ENCODE data around the gene NFKBIL1.

The NFKBIL1 gene

DNA sequence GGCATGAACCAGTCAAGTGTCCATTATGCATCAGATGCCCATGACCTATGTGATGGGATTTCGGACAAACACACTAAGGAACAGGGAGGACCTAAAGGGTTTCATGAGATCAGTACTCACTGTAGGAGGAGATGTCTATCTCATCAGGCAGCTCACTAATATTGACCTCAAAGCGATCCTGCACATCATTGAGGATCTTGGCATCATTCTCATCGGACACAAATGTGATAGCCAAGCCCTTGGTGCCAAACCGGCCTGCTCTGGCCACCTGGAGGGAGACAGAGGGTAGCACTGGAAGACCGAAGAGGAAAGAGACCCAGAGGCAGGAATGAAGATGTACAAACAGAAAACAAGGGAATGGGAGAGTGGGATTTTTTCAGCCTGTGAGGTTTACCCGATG lies 16.7 kb upstream of the NFKBIL1 start:
- ChIA-PET CTCF (no interaction called here), POLR2A (ENCODE audit: low non-redundant PET) (interaction anchor here (0.5 kb wide), 1 partner anchor 141 kb away, joined by 3 read pairs; no protein-coding TSS in a partner anchor)
- H3K27ac ChIP-seq = no peak overlapping the region
- TF ChIP-seq, protein P1, sequence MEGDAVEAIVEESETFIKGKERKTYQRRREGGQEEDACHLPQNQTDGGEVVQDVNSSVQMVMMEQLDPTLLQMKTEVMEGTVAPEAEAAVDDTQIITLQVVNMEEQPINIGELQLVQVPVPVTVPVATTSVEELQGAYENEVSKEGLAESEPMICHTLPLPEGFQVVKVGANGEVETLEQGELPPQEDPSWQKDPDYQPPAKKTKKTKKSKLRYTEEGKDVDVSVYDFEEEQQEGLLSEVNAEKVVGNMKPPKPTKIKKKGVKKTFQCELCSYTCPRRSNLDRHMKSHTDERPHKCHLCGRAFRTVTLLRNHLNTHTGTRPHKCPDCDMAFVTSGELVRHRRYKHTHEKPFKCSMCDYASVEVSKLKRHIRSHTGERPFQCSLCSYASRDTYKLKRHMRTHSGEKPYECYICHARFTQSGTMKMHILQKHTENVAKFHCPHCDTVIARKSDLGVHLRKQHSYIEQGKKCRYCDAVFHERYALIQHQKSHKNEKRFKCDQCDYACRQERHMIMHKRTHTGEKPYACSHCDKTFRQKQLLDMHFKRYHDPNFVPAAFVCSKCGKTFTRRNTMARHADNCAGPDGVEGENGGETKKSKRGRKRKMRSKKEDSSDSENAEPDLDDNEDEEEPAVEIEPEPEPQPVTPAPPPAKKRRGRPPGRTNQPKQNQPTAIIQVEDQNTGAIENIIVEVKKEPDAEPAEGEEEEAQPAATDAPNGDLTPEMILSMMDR (conservative IDR thresholded peaks at IDR 0.05; ENCODE audit: low read depth) = no peak
- no peak for DNase-seq (ENCODE audit: low spot score)

DNA sequence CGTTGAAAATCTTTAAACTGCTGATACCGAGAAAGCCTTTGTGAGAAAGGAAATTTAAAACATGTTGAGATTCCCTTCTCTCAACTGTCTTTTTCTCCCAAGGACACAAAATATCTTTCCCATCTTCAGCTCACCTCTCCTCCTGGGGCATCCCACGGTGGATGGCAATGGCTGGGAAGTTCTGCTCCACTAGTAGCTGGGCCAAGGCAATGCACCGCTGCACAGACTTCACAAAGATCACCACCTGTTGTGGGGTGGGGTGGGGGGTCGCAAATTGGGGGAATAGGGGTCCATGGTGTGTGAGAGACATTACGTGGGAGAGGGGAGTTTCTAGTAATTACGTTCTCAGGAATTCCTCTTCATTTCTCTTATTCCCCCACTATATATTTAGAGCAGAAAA lies 16.2 kb upstream of the NFKBIL1 start:
- TF ChIP-seq, protein P1 (conservative IDR thresholded peaks at IDR 0.05; ENCODE audit: low read depth) = no peak
- DNase-seq (ENCODE audit: low spot score) = no peak
- H3K27ac ChIP-seq = no peak overlapping the region
- POLR2A ChIA-PET (ENCODE audit: low non-redundant PET) = interaction anchor here (0.5 kb wide), 1 partner anchor 141 kb away, joined by 3 read pairs; no protein-coding TSS in a partner anchor
- CTCF ChIA-PET = interaction anchor here (0.6 kb wide), 1 partner anchor 9 kb away, joined by 5 read pairs; no protein-coding TSS in a partner anchor

DNA sequence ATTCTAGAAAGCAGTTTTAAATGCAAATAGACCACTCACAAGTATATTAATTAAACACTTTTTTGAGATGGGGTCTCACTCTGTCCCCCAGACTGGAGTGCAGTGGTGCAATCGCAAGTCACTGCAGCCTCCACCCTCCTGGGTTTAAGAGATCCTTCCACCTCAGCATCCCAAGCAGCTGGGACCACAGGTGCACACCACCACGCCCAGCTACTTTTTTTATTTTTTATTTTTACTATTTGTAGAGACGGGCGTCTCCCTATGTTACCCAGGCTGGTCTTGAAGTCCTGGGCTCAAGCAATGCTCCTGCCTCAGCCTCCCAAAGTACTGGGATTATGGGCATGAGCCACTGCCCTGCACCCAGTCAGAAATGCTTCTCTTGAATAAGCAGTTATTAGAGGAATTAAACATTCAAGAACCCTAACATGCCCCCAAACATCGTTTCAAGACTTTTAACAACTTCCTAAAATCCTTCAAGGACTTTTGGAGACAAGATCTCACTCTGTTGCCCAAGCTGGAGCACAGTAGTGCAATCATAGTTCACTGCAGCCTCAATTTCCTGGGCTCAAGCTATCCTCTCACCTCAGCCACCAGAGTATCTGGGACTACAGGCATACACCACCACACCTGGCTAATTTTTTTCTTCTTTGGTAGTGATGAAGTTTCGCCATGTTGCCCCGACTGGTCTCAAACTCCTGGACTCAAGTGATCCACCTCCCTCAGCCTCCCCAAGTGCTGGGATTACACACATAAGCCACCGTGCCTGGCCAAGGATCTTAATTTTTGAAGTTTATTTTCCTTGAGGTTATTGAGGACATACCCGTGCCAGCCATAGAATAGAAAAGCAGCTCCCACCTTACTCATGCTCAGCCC lies 15.4 kb upstream of the NFKBIL1 start:
- CTCF ChIA-PET = interaction anchor here (0.5 to 0.6 kb wide), 3 partner anchors 10 to 68 kb away, joined by 3 to 5 read pairs (median 3); partner anchors contain the start of gene DDX39B

DNA sequence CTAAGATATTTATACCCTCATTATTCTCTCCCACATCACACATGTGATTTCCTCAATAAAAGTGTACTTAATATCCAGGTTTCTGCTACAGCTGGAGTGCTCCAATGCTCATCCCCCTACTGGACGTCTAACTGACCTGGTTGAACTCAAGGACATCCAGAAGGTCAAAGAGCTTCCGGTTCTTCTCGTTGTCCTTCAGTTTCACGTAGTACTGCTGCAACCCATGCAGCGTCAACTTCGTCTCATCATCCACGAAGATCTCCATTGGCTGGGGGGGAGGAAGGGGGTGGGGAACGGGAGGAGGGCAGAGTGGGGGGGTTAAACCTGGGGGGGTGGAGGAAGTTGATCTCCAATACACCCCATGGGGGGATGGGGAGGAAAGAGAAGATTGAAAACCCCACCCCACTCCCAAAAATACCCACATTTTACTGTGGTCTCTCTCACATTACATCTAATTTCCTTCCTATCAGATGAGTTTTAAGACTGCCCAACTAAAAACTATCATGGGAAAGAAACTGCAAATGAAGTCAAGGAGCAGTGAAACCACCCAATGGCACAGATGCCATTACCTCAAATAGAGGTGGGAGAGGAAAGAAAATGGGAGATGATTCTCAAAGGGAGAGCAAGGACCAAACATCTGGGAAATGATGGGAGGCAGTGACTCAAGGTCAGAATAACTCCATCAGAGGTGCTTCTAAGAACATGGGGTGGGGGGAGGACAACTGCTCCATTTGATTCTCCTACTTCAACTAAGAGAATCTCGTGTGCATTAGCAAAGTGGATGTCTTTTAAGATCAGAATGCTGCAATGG lies 14.6 kb upstream of the NFKBIL1 start:
- DNase-seq (ENCODE audit: low spot score) = no peak
- no peak overlapping the region for H3K27ac ChIP-seq
- POLR2A ChIA-PET (ENCODE audit: low non-redundant PET) = no interaction called here
- CTCF ChIA-PET = interaction anchor here (0.5 to 0.6 kb wide), 2 partner anchors 9 to 69 kb away, joined by 3 read pairs; partner anchors contain the start of gene DDX39B
- TF ChIP-seq, protein P1 (conservative IDR thresholded peaks at IDR 0.05; ENCODE audit: low read depth) = no peak

More for the DNA sequence above, 15.4 kb upstream of the NFKBIL1 start:
- TF ChIP-seq, protein P1 (conservative IDR thresholded peaks at IDR 0.05; ENCODE audit: low read depth) = no peak
- no peak for DNase-seq (ENCODE audit: low spot score)
- POLR2A ChIA-PET (ENCODE audit: low non-redundant PET) = no interaction called here
- H3K27ac ChIP-seq = no peak overlapping the region

DNA sequence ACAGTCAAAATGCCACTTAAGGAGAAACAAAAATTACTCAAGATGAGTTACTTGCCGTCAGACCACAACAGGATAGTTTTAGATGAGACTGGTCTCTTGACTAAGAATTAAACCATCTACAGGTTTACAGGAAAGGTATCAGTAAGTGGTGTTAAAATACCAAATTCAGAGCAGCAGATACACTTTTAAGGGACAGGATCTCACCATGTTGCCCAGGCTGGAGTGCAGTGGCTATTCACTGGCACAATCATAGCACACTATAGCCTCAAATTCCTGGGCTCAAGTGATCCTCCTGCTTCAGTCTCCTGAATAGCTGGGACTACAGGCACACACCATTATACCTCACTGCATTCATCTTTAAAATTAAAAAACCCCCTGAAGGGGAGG lies 14.0 kb upstream of the NFKBIL1 start:
- TF ChIP-seq, protein P1 (conservative IDR thresholded peaks at IDR 0.05; ENCODE audit: low read depth) = no peak
- no peak overlapping the region for H3K27ac ChIP-seq
- ChIA-PET POLR2A (ENCODE audit: low non-redundant PET) (no interaction called here), CTCF (no interaction called here)
- DNase-seq (ENCODE audit: low spot score) = no peak

DNA sequence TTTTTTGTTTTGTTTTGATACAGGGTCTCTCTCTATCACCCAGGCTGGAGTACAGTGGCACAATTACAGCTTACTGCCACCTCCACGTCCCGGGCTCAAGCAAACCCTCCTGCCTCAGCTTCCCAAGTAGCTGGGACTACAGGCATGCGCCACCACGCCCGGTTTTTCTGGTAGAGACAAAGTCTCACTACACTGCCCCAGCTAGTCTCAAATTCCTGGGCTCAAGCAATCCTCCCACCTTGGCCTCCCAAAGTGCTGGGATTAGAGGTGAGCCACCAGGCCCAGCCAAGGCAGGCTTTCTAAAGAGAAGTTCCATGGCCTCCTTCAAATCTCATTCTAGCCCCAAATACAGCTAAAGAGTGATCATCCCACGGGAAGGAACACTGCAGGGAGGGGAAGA lies 13.4 kb upstream of the NFKBIL1 start:
- peak overlapping the region; percentile 32 for H3K27ac ChIP-seq
- ChIA-PET CTCF (no interaction called here), POLR2A (ENCODE audit: low non-redundant PET) (no interaction called here)
- TF ChIP-seq, protein P1 (conservative IDR thresholded peaks at IDR 0.05; ENCODE audit: low read depth) = no peak
- no peak for DNase-seq (ENCODE audit: low spot score)
